Measurements from ENCODE around the gene KHDC3L.

Gene KHDC3L

DNA sequence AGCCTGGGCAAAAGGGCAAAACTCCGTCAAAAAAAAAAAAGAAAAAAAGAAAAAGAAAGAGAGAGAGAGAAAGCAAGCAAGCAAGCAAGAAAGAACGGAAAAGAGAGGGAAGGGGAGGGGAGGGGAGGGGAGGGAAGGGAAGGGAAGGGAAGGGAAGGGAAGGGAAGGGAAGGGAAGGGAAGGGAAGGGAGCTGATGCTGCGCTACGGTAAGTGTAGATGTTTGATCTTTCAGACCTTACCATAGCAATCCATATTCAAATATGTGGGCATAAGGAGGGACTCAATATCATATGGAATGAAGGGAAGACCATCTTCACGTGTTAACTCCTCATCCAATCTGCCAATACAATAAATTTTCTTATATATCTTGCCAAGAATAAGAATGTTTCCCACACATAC, 20.3 kb upstream of the KHDC3L start:
- Histone ChIP-seq H3K36me3 (ENCODE audit: control insufficient read depth in 2 of 2, insufficient read depth in 1 of 2, low read length in 2 of 2) (no peaks in the 10 kb centered on the region), H3K9me3 (ENCODE audit: control insufficient read depth, insufficient read depth, low read depth, low read length) (no peaks in the 10 kb centered on the region), H3K27ac (ENCODE audit: extremely low read depth, low read depth, low read length) (no peak overlapping the region), H3K4me3 (ENCODE audit: low read depth, low read length) (no peak overlapping the region), H3K4me1 (ENCODE audit: control insufficient read depth, insufficient read depth, low read length) (no peaks in the 10 kb centered on the region)
- TF ChIP-seq ZNF473 (tag by site-specific recombination; IDR thresholded peaks at IDR 0.05), result no peak
- TF ChIP-seq, protein P1, sequence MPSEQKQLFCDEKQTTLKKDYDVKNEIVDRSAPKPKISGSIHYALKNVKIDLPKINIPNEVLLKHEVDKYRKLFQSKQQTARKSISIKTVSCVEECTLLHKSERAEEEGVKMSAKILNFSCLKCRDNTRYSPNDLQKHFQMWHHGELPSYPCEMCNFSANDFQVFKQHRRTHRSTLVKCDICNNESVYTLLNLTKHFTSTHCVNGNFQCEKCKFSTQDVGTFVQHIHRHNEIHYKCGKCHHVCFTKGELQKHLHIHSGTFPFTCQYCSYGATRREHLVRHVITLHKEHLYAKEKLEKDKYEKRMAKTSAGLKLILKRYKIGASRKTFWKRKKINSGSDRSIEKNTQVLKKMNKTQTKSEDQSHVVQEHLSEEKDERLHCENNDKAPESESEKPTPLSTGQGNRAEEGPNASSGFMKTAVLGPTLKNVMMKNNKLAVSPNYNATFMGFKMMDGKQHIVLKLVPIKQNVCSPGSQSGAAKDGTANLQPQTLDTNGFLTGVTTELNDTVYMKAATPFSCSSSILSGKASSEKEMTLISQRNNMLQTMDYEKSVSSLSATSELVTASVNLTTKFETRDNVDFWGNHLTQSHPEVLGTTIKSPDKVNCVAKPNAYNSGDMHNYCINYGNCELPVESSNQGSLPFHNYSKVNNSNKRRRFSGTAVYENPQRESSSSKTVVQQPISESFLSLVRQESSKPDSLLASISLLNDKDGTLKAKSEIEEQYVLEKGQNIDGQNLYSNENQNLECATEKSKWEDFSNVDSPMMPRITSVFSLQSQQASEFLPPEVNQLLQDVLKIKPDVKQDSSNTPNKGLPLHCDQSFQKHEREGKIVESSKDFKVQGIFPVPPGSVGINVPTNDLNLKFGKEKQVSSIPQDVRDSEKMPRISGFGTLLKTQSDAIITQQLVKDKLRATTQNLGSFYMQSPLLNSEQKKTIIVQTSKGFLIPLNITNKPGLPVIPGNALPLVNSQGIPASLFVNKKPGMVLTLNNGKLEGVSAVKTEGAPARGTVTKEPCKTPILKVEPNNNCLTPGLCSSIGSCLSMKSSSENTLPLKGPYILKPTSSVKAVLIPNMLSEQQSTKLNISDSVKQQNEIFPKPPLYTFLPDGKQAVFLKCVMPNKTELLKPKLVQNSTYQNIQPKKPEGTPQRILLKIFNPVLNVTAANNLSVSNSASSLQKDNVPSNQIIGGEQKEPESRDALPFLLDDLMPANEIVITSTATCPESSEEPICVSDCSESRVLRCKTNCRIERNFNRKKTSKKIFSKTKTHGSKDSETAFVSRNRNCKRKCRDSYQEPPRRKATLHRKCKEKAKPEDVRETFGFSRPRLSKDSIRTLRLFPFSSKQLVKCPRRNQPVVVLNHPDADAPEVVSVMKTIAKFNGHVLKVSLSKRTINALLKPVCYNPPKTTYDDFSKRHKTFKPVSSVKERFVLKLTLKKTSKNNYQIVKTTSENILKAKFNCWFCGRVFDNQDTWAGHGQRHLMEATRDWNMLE (tag by site-specific recombination; conservative IDR thresholded peaks at IDR 0.05; ENCODE audit: low read depth), result no peak
- no peak for TF ChIP-seq SALL2 (tag by site-specific recombination; IDR thresholded peaks at IDR 0.05; ENCODE audit: borderline replicate concordance)
- no peak for TF ChIP-seq ZNF146 (tag by site-specific recombination; IDR thresholded peaks at IDR 0.05)
- TF ChIP-seq IKZF3 (tag by site-specific recombination; IDR thresholded peaks at IDR 0.05), result no peak
- no peak for TF ChIP-seq TRIM28 (IDR thresholded peaks at IDR 0.05; ENCODE audit: borderline replicate concordance, low read length)
- no peak for TF ChIP-seq RBAK (tag by site-specific recombination; IDR thresholded peaks at IDR 0.05)
- TF ChIP-seq KLF8 (tag by site-specific recombination; IDR thresholded peaks at IDR 0.05), result no peak
- TF ChIP-seq ZNF174 (tag by site-specific recombination; IDR thresholded peaks at IDR 0.05), result no peak
- no peak for TF ChIP-seq ZNF341 (tag by site-specific recombination; IDR thresholded peaks at IDR 0.05; ENCODE audit: low read depth)
- TF ChIP-seq MYNN (tag by site-specific recombination; IDR thresholded peaks at IDR 0.05; ENCODE audit: borderline replicate concordance), result no peak
- TF ChIP-seq ZNF292 (tag by site-specific recombination; IDR thresholded peaks at IDR 0.05; ENCODE audit: borderline replicate concordance, low read depth), result no peak
- no peak for TF ChIP-seq ZNF629 (tag by site-specific recombination; IDR thresholded peaks at IDR 0.05)
- no peak for TF ChIP-seq ZNF426 (tag by site-specific recombination; IDR thresholded peaks at IDR 0.05)
- TF ChIP-seq, protein P2, sequence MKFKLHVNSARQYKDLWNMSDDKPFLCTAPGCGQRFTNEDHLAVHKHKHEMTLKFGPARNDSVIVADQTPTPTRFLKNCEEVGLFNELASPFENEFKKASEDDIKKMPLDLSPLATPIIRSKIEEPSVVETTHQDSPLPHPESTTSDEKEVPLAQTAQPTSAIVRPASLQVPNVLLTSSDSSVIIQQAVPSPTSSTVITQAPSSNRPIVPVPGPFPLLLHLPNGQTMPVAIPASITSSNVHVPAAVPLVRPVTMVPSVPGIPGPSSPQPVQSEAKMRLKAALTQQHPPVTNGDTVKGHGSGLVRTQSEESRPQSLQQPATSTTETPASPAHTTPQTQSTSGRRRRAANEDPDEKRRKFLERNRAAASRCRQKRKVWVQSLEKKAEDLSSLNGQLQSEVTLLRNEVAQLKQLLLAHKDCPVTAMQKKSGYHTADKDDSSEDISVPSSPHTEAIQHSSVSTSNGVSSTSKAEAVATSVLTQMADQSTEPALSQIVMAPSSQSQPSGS (tag by site-specific recombination; IDR thresholded peaks at IDR 0.05; ENCODE audit: low read depth), result no peak
- TF ChIP-seq, protein P3, sequence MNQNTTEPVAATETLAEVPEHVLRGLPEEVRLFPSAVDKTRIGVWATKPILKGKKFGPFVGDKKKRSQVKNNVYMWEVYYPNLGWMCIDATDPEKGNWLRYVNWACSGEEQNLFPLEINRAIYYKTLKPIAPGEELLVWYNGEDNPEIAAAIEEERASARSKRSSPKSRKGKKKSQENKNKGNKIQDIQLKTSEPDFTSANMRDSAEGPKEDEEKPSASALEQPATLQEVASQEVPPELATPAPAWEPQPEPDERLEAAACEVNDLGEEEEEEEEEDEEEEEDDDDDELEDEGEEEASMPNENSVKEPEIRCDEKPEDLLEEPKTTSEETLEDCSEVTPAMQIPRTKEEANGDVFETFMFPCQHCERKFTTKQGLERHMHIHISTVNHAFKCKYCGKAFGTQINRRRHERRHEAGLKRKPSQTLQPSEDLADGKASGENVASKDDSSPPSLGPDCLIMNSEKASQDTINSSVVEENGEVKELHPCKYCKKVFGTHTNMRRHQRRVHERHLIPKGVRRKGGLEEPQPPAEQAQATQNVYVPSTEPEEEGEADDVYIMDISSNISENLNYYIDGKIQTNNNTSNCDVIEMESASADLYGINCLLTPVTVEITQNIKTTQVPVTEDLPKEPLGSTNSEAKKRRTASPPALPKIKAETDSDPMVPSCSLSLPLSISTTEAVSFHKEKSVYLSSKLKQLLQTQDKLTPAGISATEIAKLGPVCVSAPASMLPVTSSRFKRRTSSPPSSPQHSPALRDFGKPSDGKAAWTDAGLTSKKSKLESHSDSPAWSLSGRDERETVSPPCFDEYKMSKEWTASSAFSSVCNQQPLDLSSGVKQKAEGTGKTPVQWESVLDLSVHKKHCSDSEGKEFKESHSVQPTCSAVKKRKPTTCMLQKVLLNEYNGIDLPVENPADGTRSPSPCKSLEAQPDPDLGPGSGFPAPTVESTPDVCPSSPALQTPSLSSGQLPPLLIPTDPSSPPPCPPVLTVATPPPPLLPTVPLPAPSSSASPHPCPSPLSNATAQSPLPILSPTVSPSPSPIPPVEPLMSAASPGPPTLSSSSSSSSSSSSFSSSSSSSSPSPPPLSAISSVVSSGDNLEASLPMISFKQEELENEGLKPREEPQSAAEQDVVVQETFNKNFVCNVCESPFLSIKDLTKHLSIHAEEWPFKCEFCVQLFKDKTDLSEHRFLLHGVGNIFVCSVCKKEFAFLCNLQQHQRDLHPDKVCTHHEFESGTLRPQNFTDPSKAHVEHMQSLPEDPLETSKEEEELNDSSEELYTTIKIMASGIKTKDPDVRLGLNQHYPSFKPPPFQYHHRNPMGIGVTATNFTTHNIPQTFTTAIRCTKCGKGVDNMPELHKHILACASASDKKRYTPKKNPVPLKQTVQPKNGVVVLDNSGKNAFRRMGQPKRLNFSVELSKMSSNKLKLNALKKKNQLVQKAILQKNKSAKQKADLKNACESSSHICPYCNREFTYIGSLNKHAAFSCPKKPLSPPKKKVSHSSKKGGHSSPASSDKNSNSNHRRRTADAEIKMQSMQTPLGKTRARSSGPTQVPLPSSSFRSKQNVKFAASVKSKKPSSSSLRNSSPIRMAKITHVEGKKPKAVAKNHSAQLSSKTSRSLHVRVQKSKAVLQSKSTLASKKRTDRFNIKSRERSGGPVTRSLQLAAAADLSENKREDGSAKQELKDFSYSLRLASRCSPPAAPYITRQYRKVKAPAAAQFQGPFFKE (tag by site-specific recombination; IDR thresholded peaks at IDR 0.05; ENCODE audit: borderline replicate concordance), result no peak
- no peak for TF ChIP-seq ZBTB8A (tag by site-specific recombination; IDR thresholded peaks at IDR 0.05)
- no peak for TF ChIP-seq GLIS1 (tag by site-specific recombination; IDR thresholded peaks at IDR 0.05)
- TF ChIP-seq SP3 (tag by site-specific recombination; IDR thresholded peaks at IDR 0.05), result no peak
- TF ChIP-seq ZNF324 (tag by site-specific recombination; IDR thresholded peaks at IDR 0.05), result no peak
- ChIA-PET CTCF (interaction anchor here (1.0 kb wide), 1 partner anchor 15 kb away, joined by 6 read pairs; no protein-coding TSS in a partner anchor), POLR2A (no interaction called here)
